SU-DHL-6 (cell line): ENCODE measurements around the gene SLC16A5.

Experiments
- H2AFZ ChIP-seq: fragments of 200-600 bp; sonication (generic); 2 replicates; pipeline ENCODE4 v1.6.1; 2014; ENCODE audit warnings: low read depth, mild to moderate bottlenecking, moderate library complexity, mixed read lengths, antibody characterized with exemption, low read length; ENCODE audit not compliant: severe bottlenecking
- H3F3A ChIP-seq: fragments of 200-600 bp; shearing (Covaris generic); 2 replicates; pipeline ENCODE4 v1.6.0; 2016; ENCODE audit warnings: antibody characterized with exemption, mild to moderate bottlenecking; ENCODE audit not compliant: insufficient read depth
- H3K27ac ChIP-seq: fragments of 200-600 bp; sonication (generic); 2 replicates; pipeline ENCODE4 v1.5.1; 2016; ENCODE audit warnings: low read depth, mild to moderate bottlenecking, low read length, moderate library complexity, mixed read lengths
- H3K27me3 ChIP-seq: fragments of 200-600 bp; sonication (generic), shearing (Covaris generic); 2 replicates; pipeline ENCODE4 v1.6.0; 2014; ENCODE audit warnings: mild to moderate bottlenecking, low read length
- H3K36me3 ChIP-seq: fragments of 200-600 bp; sonication (generic); 2 replicates; pipeline ENCODE4 v1.6.1; 2014; ENCODE audit warnings: mild to moderate bottlenecking, low read length, mixed read lengths
- H3K4me2 ChIP-seq: fragments of 300-600, 200-600 bp; shearing (Covaris generic), sonication (generic); 2 replicates; pipeline ENCODE4 v1.6.0; 2014; ENCODE audit warnings: low read length, low read depth, mild to moderate bottlenecking; ENCODE audit not compliant: poor library complexity, severe bottlenecking
- H3K4me3 ChIP-seq: fragments of 200-600 bp; sonication (generic); 2 replicates; pipeline ENCODE4 v1.5.1; 2014; ENCODE audit warnings: antibody characterized with exemption, low read length, mild to moderate bottlenecking, mixed read lengths; ENCODE audit not compliant: insufficient read depth, poor library complexity, severe bottlenecking
- H3K79me2 ChIP-seq: fragments of 200-600 bp; sonication (generic); 2 replicates; pipeline ENCODE4 v1.6.1; 2014; ENCODE audit warnings: mild to moderate bottlenecking, low read length, moderate library complexity; ENCODE audit not compliant: insufficient read depth
- H3K9ac ChIP-seq: fragments of 200-600 bp; sonication (generic); 2 replicates; pipeline ENCODE4 v1.7.0; 2014; ENCODE audit warnings: mild to moderate bottlenecking, low read length
- H3K9me2 ChIP-seq: fragments of 200-600 bp; sonication (generic); replicated peaks from 2 replicates; pipeline ENCODE4 v1.6.1; 2014; ENCODE audit warnings: low read length; ENCODE audit not compliant: insufficient read depth
- H3K9me3 ChIP-seq: fragments of 200-600 bp; sonication (generic); 2 replicates; pipeline ENCODE4 v1.6.1; 2014; ENCODE audit warnings: low read length, mixed read lengths; ENCODE audit not compliant: insufficient read depth
- H4K20me1 ChIP-seq: fragments of 200-600 bp; sonication (generic); 2 replicates; pipeline ENCODE4 v1.6.1; 2014; ENCODE audit warnings: low read depth, mild to moderate bottlenecking, antibody characterized with exemption, low read length, moderate library complexity, mixed read lengths
- EZH2phosphoT487 ChIP-seq: fragments of 200-600 bp; sonication (generic), shearing (Covaris generic); conservative IDR thresholded peaks from 2 replicates; pipeline ENCODE4 v1.6.1; 2018; ENCODE audit warnings: mild to moderate bottlenecking, antibody characterized with exemption, low read length, moderate library complexity, mixed read lengths
- TF ChIP-seq, protein P1 (sequence below): fragments of 200-600 bp; sonication (generic); IDR thresholded peaks from one replicate; pipeline ENCODE4 v1.5.1; 2017; ENCODE audit warnings: antibody characterized with exemption, mild to moderate bottlenecking, low read length, moderate library complexity; ENCODE audit not compliant: insufficient read depth, poor library complexity, severe bottlenecking

Gene SLC16A5

DNA sequence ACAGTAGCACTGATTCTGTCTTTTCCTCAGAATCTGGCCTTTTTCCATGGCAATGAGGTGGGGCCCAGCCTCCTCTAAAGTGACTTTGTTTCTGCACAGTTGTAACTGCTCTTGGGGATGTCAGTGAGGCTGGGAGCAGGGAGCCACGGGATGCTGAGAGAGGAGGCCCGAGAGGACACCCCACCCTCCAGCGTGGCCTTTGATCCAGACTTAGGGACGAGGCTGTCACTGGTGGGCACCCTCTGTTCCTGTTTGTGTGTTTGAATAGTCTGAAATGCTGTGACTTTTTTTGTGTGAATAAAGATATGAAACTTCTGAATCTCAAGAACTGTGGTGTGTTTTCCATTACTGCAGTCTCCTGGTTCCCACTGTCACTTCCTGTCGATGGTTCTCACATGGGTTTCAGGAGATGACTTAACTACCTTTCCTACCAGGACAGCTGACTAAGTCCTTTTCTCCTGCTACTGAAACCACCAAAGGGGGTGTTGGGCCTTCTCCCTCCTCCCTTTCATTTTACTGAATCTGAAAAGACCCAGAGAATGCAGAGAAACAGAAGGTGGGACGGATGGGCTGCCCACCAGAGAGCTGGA is 22.1 kb upstream of the SLC16A5 start:
- Histone ChIP-seq H3K79me2 (no peaks in the 10 kb centered on the region), H3K9me3 (no peaks in the 10 kb centered on the region), H4K20me1 (no peaks in the 10 kb centered on the region), H2AFZ (no peak overlapping the region), H3K9ac (no peak overlapping the region), H3K27ac (no peak overlapping the region), H3K4me2 (no peak overlapping the region), H3K27me3 (no peaks in the 10 kb centered on the region), H3K4me3 (no peak overlapping the region), H3F3A (no peaks in the 10 kb centered on the region), H3K36me3 (0 out of 2 replicates have a peak, but pooled peaks cover 2% of the 10 kb centered on the region), H3K9me2 (no peaks in the 10 kb centered on the region)
- TF ChIP-seq, protein P1, sequence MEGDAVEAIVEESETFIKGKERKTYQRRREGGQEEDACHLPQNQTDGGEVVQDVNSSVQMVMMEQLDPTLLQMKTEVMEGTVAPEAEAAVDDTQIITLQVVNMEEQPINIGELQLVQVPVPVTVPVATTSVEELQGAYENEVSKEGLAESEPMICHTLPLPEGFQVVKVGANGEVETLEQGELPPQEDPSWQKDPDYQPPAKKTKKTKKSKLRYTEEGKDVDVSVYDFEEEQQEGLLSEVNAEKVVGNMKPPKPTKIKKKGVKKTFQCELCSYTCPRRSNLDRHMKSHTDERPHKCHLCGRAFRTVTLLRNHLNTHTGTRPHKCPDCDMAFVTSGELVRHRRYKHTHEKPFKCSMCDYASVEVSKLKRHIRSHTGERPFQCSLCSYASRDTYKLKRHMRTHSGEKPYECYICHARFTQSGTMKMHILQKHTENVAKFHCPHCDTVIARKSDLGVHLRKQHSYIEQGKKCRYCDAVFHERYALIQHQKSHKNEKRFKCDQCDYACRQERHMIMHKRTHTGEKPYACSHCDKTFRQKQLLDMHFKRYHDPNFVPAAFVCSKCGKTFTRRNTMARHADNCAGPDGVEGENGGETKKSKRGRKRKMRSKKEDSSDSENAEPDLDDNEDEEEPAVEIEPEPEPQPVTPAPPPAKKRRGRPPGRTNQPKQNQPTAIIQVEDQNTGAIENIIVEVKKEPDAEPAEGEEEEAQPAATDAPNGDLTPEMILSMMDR = no peak
- TF ChIP-seq EZH2phosphoT487 = no peak

DNA sequence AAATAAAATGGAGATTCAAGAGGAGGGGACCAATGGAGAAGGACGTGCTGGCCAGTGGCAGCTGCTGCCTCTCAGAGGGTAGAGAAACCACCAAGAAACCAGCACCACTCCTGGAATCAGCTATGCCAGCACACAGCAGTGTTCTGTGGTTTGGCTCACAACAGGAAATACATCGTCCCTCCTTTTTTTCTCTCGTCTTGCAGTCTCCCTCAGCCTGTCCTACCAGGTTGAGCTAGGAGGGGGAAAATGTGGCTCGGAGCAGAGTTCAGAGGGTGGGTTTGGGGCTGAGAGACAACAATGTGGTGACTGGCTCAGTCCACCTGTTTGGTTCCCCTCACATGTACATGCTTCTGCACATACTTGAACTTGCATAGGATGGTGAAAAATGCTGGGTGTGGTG is 19.9 kb upstream of the SLC16A5 start:
- no peak overlapping the region for H3K9ac ChIP-seq
- H3K27ac ChIP-seq = no peak overlapping the region
- no peaks in the 10 kb centered on the region for H3K9me3 ChIP-seq
- no peaks in the 10 kb centered on the region for H3K36me3 ChIP-seq
- H3K79me2 ChIP-seq = no peaks in the 10 kb centered on the region
- no peak overlapping the region for H3K4me2 ChIP-seq
- TF ChIP-seq, protein P1 = no peak
- no peak for TF ChIP-seq EZH2phosphoT487
- no peak overlapping the region for H2AFZ ChIP-seq
- H3K9me2 ChIP-seq = no peaks in the 10 kb centered on the region
- no peaks in the 10 kb centered on the region for H4K20me1 ChIP-seq
- H3K27me3 ChIP-seq = no peaks in the 10 kb centered on the region
- no peak overlapping the region for H3K4me3 ChIP-seq
- H3F3A ChIP-seq = no peaks in the 10 kb centered on the region

DNA sequence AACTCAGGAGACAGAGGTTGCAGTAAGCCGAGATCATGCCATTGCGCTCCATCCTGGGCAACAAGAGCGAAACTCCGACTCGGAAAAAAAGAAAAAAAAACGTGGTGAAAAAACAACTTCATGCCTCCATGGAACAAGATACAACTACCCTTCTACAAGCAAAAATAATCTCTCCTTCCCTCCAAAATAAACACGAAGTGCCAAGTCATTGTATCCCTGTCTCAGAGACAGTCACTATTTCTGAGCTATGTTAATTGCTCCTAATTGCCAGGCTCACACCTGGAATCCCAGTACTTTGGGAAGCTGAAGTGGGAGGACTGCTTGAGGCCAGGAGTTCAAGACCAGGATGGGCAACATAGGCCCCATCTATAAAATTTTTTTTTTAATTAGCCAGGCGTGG is 19.0 kb upstream of the SLC16A5 start:
- TF ChIP-seq EZH2phosphoT487 = no peak
- TF ChIP-seq, protein P1 = no peak
- H2AFZ ChIP-seq = no peak overlapping the region

More for the DNA sequence above, 19.0 kb upstream of the SLC16A5 start:
- H4K20me1 ChIP-seq = no peaks in the 10 kb centered on the region
- no peaks in the 10 kb centered on the region for H3K27me3 ChIP-seq
- no peak overlapping the region for H3K4me3 ChIP-seq
- H3K36me3 ChIP-seq = no peaks in the 10 kb centered on the region
- H3K27ac ChIP-seq = no peak overlapping the region
- H3F3A ChIP-seq = no peaks in the 10 kb centered on the region
- no peaks in the 10 kb centered on the region for H3K9me2 ChIP-seq
- H3K79me2 ChIP-seq = no peaks in the 10 kb centered on the region
- no peak overlapping the region for H3K9ac ChIP-seq
- H3K4me2 ChIP-seq = no peak overlapping the region
- H3K9me3 ChIP-seq = no peaks in the 10 kb centered on the region
